ENCODE results near the gene KIF7.

- TF ChIP-seq CTCF (IDR thresholded peaks at IDR 0.05 in 2 of 3, conservative IDR thresholded peaks at IDR 0.05 in 1 of 3; ENCODE audit: control insufficient read depth in 2 of 3, extremely low read depth in 1 of 3, insufficient read depth in 1 of 3, low read depth in 3 of 3, low read length in 3 of 3) (no peak), ZNF274 (IDR thresholded peaks at IDR 0.05; ENCODE audit: insufficient read depth, insufficient read length) (no peak), CREB1 (IDR thresholded peaks at IDR 0.05; ENCODE audit: low read depth) (no peak), SRF (IDR thresholded peaks at IDR 0.05; ENCODE audit: low read depth in 2 of 2, low read length in 2 of 2) (no peak)
Observed at GRCh38 chr15:89664441-89665350, 9.4 kb upstream of the KIF7 start.

Measured in GM12878 (cell line).